NCI-H1105 (cell line): Measurements from ENCODE around the gene LYZL2.
"Not testable (repeated sequence)": the region's sequence is repeated elsewhere in the genome, so short reads cannot be mapped to it uniquely, and the experiment has no call there.

Experiments
- DNase-seq: peaks from one replicate; lab custom pipeline; 2025; lab: John Stamatoyannopoulos, UW

LYZL2 gene

GRCh38 chr10:30639946-30640786, 10.6 kb upstream of the LYZL2 start:
- DNase-seq, result no peak

- no peak for DNase-seq
Observed at GRCh38 chr10:30637881-30638467, 8.4 kb upstream of the LYZL2 start.

- DNase-seq, result no peak
Observed at GRCh38 chr10:30631188-30631587, 1.6 kb upstream of the LYZL2 start.

DNA sequence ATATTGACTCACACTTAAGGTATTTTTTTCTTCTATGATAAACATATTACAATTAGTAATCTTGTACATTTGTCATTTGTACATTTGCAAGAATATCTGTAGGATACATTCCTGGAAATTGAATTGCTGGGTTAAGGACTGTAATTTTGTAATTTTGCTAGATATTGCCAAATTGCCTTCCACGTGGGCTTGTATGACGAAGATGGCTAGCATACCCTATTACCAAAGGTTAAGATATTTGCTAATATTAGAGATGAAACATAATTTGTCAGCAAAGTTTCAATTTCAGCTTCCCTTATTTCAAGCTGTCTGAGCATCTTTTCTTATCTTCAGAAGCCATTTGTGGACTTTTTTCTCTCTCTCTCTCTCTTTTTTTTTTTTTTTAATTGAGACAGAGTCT, 1.0 kb upstream of the LYZL2 start:
- no peak for DNase-seq

DNA sequence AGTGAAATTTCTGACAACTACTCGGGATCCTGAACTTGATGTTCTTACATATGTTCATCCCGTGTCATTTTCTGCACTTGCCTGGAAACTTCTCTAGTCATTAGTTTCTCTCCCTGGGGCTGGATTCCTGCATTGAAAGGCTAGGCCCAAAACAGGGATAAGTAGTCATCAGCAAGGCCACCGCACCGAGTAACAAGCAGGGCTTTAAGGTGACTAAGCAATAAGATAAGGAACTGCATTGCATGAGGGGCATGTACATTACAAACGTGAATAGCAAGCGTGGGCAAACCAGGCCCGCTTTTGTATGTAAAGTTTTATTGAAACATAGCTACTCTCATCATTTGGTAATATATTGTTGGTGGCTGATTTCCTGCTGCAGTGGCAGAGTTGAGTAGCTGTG, 977 bp downstream of the LYZL2 start:
- not testable (repeated sequence) for DNase-seq

GRCh38 chr10:30626837-30627236, 2.7 kb downstream of the LYZL2 start:
- not testable (repeated sequence) for DNase-seq

DNA sequence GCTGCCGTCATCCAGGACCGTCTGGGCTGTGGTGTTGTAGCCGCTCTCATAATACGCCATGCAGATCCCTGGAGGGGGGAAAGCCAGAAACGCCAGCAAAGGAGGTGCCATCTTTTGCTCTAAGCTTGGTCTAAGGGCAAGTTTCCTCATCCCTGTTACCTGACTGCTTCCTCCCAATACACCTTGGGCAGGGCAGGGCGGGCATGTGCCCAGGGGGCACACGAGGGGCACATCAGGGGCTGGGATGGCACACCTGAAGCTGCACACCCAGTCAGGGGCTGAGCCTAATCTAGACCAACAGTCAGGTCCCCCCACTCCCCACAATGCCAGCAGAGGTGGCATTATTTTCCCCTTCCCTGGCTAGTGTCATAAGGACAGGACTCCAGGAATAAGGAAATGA, 3.4 kb downstream of the LYZL2 start:
- not testable (repeated sequence) for DNase-seq

DNA sequence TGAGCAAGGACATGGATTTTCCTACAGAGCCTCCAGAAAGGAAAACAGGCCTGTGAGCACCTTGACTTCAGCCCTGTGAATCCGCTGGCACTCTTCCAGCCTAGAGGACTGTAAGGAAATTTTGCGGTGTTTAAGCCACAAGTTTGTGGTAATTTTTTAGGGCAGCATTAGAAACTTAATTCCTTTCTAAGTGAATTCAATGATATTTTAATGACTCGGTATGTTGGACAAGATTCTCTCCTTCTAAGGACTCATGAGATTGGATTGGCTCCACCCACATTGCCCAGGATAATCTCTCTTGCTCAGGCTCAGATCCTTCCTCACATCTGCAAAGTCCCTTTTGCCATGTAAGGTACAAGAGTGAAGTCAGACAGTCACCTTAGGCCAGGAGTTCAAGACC, 4.5 kb downstream of the LYZL2 start:
- no peak for DNase-seq

GRCh38 chr10:30619966-30620365, 9.6 kb downstream of the LYZL2 start:
- DNase-seq, result no peak

DNA sequence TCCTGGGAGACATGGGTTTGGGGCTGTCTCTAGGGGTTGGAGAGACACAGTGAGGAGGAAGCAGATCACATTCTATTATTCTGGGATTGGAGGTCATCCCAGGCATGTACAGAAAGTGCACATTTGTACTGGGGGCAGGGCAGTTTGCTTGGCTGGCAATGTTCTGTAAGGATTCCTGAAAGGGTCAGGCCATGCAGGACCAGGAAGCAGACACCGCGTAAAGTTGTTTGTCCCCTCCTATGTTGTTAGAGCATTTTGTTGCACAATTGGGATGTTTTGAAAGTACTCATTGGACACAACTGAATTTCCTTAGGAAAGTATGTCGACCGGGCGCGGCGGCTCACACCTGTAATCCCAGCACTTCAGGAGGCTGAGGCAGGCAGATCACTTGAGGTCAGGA, 12.5 kb downstream of the LYZL2 start:
- DNase-seq, result no peak

- DNase-seq, result not testable (repeated sequence)
Observed at GRCh38 chr10:30611041-30611440, 18.5 kb downstream of the LYZL2 start.

- no peak for DNase-seq
Observed at GRCh38 chr10:30607814-30608213, 21.7 kb downstream of the LYZL2 start.

DNA sequence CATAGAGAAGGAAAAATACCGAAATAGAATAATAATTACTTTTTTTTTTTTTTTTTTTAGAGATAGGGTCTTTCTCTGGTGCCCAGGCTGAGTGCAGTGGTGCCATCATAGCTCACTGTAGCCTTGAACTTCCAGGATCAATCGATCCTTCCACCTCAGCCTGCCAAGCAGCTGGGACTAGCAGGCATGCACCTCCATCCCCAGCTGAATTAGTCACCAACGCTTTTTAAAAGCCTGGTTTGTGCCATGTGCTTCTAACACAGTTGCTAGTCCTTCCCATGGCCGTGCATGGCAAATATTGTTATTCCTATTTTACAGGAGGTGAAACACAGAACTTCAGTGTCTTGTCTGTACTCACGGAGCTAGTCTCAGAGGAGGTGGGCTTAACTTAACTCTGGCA, 23.2 kb downstream of the LYZL2 start:
- no peak for DNase-seq

DNA sequence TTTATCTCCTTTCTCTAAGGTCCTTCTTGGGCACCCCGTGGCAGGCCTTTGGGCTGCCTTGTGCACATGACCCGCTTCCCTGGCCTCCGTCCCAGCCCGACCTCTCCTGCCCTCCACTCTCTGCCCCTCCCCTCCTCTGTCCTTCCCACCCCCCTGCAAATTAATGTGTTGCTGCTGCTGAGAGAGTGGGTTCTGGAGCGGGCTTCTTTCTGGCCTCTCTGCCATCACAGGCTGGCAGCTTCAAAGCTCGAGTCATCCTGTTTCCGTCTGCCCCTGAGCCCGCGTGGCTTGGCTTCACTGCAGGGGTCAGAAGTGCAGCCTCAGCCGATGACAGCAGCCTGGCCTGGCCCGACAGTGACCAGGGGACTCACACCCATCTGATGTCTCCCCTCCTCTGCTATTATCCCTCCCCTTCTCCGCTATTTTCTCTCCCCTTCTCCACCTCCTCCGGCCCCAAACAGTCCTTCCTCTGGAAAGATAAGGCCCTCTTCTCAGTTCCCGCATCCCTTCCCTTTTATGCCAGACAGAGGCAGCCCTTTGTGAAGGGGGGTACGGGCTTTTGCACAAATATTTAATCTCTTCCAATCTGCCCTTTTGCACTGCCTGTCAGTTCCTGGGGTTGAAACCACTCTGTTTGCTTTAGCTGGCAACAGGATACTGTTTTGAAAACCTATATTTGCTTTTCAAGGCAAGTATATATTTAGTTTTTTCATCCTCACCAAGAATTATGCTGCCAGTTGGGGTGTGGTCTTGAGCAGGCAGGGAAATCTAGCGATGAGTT, 24.0 kb downstream of the LYZL2 start:
- DNase-seq, result not testable (repeated sequence)

GRCh38 chr10:30603589-30603988, 26.0 kb downstream of the LYZL2 start:
- no peak for DNase-seq

DNA sequence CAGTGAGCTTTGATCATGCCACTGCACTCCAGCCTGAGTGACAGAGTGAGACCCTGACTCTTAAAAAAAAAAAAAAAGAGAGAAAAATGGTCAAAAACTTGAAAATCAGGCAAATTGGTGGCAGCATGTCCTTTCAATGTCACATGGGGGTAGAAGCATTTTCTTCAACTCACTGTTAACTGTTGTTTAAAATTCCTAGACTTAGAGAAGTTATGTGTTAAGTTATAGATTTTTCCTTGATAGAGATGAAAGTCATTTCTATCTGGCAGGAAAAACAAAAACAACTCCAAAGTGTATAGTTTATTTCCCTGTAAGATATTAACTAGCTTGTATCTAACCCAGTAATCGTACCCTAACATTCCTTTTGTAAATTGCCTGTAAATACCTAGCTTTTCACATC, 26.8 kb downstream of the LYZL2 start:
- DNase-seq, result no peak

DNA sequence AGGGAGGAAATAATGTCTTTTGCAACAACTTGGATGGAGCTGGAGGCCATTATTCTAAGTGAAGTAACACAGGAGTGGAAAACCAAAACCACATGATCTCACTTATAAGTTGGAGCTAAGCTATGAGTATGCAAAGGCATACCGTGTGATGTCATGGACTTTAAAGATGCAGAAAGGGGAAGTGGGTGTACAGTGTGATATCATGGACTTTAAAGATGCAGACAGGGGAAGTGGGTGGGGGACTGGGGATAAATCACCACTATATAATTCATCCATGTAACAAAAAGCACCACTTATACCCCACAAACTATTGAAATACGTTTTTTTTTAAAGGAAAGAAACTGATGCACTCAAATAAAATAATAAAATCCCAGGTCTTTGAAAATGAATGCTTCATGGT, 29.5 kb downstream of the LYZL2 start:
- DNase-seq, result no peak

DNA sequence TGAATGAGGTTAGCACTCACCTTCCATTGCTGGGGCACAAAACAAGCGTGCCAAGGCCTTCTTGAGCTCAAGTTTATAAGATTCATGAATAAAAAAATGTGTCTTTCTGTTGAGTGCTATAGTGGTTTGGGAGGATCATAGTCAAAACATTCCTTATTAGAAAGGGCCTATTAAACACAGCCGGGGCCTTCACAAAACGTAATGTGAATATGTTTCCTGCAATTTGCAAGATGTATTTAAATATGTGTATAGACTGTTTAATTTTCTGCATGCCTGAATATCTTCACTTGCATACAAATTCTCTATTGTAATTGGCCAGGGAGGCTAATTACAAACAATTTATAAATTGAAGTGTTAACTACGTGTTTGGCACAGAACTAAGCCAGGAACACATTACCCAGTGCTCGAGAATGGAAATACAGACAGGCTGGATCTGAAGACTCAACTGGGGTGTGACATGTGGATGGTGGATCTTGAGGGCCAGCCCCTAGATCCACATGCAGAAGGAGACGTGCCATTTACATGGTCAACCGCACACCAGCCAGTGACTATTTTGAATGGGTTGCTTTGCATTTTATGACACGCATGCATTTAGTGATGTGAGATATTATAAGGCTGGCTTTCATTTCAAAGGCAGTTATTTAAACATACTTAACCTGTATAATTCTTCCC, 31.3 kb downstream of the LYZL2 start:
- no peak for DNase-seq

DNA sequence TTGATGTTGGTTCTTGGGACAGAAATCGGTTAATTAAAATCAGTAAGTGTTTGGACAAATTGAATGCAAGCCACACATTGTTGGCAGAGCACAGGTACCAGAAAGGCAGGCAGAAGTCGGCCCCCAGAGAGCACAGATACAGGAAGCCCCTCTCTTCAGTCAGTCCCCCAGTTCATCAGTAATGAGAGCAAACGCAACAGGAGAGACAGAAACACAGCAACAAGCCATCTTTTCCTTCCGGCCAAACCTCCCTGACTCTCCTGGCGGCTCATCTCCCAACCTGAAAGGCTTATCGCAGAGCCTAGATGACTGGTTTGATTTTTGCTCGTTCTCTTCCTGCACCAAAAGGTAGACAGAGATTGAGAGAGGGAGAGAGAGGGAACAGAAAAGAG, 32.1 kb downstream of the LYZL2 start:
- DNase-seq, result not testable (repeated sequence)

- not testable (repeated sequence) for DNase-seq
Observed at GRCh38 chr10:30596493-30597432, 32.8 kb downstream of the LYZL2 start.

- DNase-seq, result no peak
Observed at GRCh38 chr10:30596013-30596412, 33.5 kb downstream of the LYZL2 start.
